GM19035 (cell line): ENCODE results near the gene IGLL1.

Experiments used
- ATAC-seq: cut with Tn5 transposase; IDR thresholded peaks from one replicate; pipeline ENCODE4 v1.9.1; 2021; ENCODE audit not compliant: unreplicated experiment

Gene IGLL1

GRCh38 chr22:23530766-23531282 is 49.3 kb downstream of the IGLL1 start:
- ATAC-seq = no peak

GRCh38 chr22:23530106-23530505 is 50.0 kb downstream of the IGLL1 start:
- ATAC-seq = no peak

GRCh38 chr22:23529166-23530103 is 50.7 kb downstream of the IGLL1 start:
- ATAC-seq = no peak

- ATAC-seq = no peak
Measured at GRCh38 chr22:23527971-23528740, 51.9 kb downstream of the IGLL1 start.

- no peak for ATAC-seq
Measured at GRCh38 chr22:23526596-23527316, 53.3 kb downstream of the IGLL1 start.

GRCh38 chr22:23525510-23525909 is 54.6 kb downstream of the IGLL1 start:
- no peak for ATAC-seq

GRCh38 chr22:23524226-23524625 is 55.9 kb downstream of the IGLL1 start:
- no peak for ATAC-seq

- ATAC-seq = no peak
Measured at GRCh38 chr22:23523713-23524112, 56.4 kb downstream of the IGLL1 start.
